ENCODE results near the gene NBR1.

DNA sequence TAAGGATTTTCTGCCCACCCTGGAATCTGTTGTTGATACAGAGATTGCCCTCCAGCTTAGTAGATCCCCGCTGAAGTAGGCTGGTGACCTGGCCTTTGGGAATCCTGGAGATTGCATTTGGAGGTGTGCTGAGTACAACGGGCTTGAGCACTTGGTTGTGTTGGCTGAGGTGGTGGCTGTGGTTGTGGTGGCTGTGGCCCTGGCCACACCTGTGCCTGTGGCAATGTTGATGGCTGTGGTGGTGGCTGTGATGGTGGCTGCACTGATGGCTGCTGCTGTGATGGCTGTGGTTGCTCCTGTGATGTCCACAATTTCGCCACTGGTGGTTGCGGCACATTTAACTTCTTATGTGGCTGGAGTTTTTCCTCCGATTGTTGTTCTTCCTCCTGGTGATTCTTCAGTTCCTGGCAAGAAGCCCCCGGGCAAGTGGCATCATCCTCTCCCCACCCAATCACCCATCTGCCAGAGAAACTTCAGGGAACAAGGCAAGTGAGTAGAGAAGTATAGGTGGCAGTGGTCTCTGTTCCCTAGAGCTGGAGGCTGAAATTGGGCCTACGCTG, 53.2 kb downstream of the NBR1 start:
- TF ChIP-seq, protein P1, sequence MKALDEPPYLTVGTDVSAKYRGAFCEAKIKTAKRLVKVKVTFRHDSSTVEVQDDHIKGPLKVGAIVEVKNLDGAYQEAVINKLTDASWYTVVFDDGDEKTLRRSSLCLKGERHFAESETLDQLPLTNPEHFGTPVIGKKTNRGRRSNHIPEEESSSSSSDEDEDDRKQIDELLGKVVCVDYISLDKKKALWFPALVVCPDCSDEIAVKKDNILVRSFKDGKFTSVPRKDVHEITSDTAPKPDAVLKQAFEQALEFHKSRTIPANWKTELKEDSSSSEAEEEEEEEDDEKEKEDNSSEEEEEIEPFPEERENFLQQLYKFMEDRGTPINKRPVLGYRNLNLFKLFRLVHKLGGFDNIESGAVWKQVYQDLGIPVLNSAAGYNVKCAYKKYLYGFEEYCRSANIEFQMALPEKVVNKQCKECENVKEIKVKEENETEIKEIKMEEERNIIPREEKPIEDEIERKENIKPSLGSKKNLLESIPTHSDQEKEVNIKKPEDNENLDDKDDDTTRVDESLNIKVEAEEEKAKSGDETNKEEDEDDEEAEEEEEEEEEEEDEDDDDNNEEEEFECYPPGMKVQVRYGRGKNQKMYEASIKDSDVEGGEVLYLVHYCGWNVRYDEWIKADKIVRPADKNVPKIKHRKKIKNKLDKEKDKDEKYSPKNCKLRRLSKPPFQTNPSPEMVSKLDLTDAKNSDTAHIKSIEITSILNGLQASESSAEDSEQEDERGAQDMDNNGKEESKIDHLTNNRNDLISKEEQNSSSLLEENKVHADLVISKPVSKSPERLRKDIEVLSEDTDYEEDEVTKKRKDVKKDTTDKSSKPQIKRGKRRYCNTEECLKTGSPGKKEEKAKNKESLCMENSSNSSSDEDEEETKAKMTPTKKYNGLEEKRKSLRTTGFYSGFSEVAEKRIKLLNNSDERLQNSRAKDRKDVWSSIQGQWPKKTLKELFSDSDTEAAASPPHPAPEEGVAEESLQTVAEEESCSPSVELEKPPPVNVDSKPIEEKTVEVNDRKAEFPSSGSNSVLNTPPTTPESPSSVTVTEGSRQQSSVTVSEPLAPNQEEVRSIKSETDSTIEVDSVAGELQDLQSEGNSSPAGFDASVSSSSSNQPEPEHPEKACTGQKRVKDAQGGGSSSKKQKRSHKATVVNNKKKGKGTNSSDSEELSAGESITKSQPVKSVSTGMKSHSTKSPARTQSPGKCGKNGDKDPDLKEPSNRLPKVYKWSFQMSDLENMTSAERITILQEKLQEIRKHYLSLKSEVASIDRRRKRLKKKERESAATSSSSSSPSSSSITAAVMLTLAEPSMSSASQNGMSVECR (CRISPR knock-in tag; IDR thresholded peaks at IDR 0.05; ENCODE audit: borderline replicate concordance), result no peak
- TF ChIP-seq, protein P2, sequence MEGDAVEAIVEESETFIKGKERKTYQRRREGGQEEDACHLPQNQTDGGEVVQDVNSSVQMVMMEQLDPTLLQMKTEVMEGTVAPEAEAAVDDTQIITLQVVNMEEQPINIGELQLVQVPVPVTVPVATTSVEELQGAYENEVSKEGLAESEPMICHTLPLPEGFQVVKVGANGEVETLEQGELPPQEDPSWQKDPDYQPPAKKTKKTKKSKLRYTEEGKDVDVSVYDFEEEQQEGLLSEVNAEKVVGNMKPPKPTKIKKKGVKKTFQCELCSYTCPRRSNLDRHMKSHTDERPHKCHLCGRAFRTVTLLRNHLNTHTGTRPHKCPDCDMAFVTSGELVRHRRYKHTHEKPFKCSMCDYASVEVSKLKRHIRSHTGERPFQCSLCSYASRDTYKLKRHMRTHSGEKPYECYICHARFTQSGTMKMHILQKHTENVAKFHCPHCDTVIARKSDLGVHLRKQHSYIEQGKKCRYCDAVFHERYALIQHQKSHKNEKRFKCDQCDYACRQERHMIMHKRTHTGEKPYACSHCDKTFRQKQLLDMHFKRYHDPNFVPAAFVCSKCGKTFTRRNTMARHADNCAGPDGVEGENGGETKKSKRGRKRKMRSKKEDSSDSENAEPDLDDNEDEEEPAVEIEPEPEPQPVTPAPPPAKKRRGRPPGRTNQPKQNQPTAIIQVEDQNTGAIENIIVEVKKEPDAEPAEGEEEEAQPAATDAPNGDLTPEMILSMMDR (IDR thresholded peaks at IDR 0.05), result no peak
- TF ChIP-seq NR1H2 (CRISPR knock-in tag; IDR thresholded peaks at IDR 0.05) (no peak), ZNF396 (CRISPR knock-in tag; IDR thresholded peaks at IDR 0.05; ENCODE audit: borderline replicate concordance) (no peak), NFYB (CRISPR knock-in tag; conservative IDR thresholded peaks at IDR 0.05; ENCODE audit: low read depth) (no peak), SP1 (CRISPR knock-in tag; conservative IDR thresholded peaks at IDR 0.05) (no peak), FOXP1 (CRISPR knock-in tag; IDR thresholded peaks at IDR 0.05; ENCODE audit: borderline replicate concordance) (no peak), ETV6 (CRISPR knock-in tag; IDR thresholded peaks at IDR 0.05) (no peak), TEAD4 (CRISPR knock-in tag; IDR thresholded peaks at IDR 0.05) (no peak), RELA (CRISPR knock-in tag; IDR thresholded peaks at IDR 0.05; ENCODE audit: borderline replicate concordance) (no peak)
